ENCODE results near the gene BLOC1S2. TPM values are rescaled to one million over a fixed set of nuclear protein-coding genes. Genes with fewer than 3 reads are reported as not detected.
A peak's percentile ranks its signal among the peaks of the same experiment; 100 is the strongest.

Gene BLOC1S2
- total and polyA plus RNA-seq, 8 donors: 27.3 to 49.2 (median 30.1) TPM

- peaks cover 0 to 8% of the 10 kb centered on the region in 2 donors for H3K4me1 ChIP-seq
- H3K36me3 ChIP-seq: no peaks in the 10 kb centered on the region
- ATAC-seq (peak; percentile 49), DNase-seq (no peak)
- H3K27me3 ChIP-seq: peaks cover 0 to 19% of the 10 kb centered on the region in 2 donors
- H3K4me3 ChIP-seq: no peak overlapping the region
- no peak overlapping the region for H3K27ac ChIP-seq
- H3K9me3 ChIP-seq: no peaks in the 10 kb centered on the region
- intact Hi-C loops (cut with DNase I): no loop called here
- no peak for TF ChIP-seq CTCF (IDR thresholded peaks at IDR 0.05)
Measured at GRCh38 chr10:100325158-100325557, 38.7 kb upstream of the BLOC1S2 start.

- Histone ChIP-seq H3K9me3 (no peaks in the 10 kb centered on the region), H3K27ac (no peak overlapping the region), H3K4me3 (no peak overlapping the region), H3K4me1 (no peaks in the 10 kb centered on the region), H3K27me3 (peaks cover 0 to 40% of the 10 kb centered on the region in 2 donors), H3K36me3 (no peaks in the 10 kb centered on the region)
- no peak for DNase-seq
- intact Hi-C loops (cut with DNase I): no loop called here
- no peak for ATAC-seq
- no peak for TF ChIP-seq CTCF (IDR thresholded peaks at IDR 0.05)
Measured at GRCh38 chr10:100319707-100320402, 33.4 kb upstream of the BLOC1S2 start.

- H3K4me3 ChIP-seq: no peak overlapping the region
- no peak overlapping the region for H3K27ac ChIP-seq
- no peaks in the 10 kb centered on the region for H3K36me3 ChIP-seq
- peaks cover 0 to 51% of the 10 kb centered on the region in 2 donors for H3K27me3 ChIP-seq
- no peak for ATAC-seq
- H3K4me1 ChIP-seq: no peaks in the 10 kb centered on the region
- no peaks in the 10 kb centered on the region for H3K9me3 ChIP-seq
- no peak for TF ChIP-seq CTCF (IDR thresholded peaks at IDR 0.05)
- intact Hi-C loops (cut with DNase I): no loop called here
- DNase-seq: no peak
Measured at GRCh38 chr10:100318207-100318606, 31.7 kb upstream of the BLOC1S2 start.

- ATAC-seq: no peak
- Histone ChIP-seq H3K27ac (no peak overlapping the region), H3K4me3 (no peak overlapping the region), H3K4me1 (no peaks in the 10 kb centered on the region), H3K27me3 (peaks cover 0 to 63% of the 10 kb centered on the region in 2 donors), H3K36me3 (no peaks in the 10 kb centered on the region), H3K9me3 (no peaks in the 10 kb centered on the region)
- no peak for TF ChIP-seq CTCF (IDR thresholded peaks at IDR 0.05)
- no peak for DNase-seq
- intact Hi-C loops (cut with DNase I): no loop called here
Measured at GRCh38 chr10:100315615-100316014, 29.1 kb upstream of the BLOC1S2 start.

- H3K9me3 ChIP-seq: no peaks in the 10 kb centered on the region
- intact Hi-C loops (cut with DNase I): no loop called here
- ATAC-seq: no peak
Measured at GRCh38 chr10:100311298-100311697, 24.8 kb upstream of the BLOC1S2 start.

More at GRCh38 chr10:100311298-100311697, 24.8 kb upstream of the BLOC1S2 start:
- DNase-seq: no peak
- H3K36me3 ChIP-seq: no peaks in the 10 kb centered on the region
- no peak overlapping the region for H3K4me3 ChIP-seq
- no peaks in the 10 kb centered on the region for H3K4me1 ChIP-seq
- no peak for TF ChIP-seq CTCF (IDR thresholded peaks at IDR 0.05)
- H3K27ac ChIP-seq: no peak overlapping the region
- H3K27me3 ChIP-seq: peaks cover 0 to 43% of the 10 kb centered on the region in 2 donors

All from left lung (tissue), 10 donors.